ENCODE measurements around the gene PIEZO2. TPM values are rescaled to one million over a fixed set of nuclear protein-coding genes. Genes with fewer than 3 reads are reported as not detected.

PIEZO2 gene
- total and polyA plus RNA-seq, 8 donors, result 0.38 to 11.1 (median 3.0) TPM

DNA sequence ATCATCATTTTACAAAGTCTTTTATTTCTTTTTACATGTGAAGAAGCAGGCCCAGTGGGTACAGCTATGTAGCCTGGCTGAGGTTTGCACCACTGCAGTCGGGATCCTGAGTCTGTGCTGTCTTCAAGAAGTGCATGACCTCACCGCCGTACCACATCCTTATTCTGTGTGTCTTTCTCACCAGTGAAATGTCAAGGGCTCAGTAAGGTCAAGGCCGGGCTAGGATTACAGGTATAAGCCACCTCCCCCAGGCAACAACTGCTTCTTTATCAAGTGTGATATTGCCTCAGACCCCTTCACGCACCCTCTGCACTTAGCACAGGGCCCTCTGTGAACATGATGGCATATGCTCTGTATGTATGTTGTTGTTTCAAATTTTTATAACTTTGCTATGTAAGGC, 76.7 kb downstream of the PIEZO2 start:
- Histone ChIP-seq H3K27me3 (no peaks in the 10 kb centered on the region), H3K36me3 (no peaks in the 10 kb centered on the region), H3K9me3 (no peaks in the 10 kb centered on the region), H3K4me3 (no peak overlapping the region), H3K27ac (no peak overlapping the region), H3K4me1 (no peaks in the 10 kb centered on the region)
- intact Hi-C loops (cut with DNase I), result no loop called here
- TF ChIP-seq, protein P1, sequence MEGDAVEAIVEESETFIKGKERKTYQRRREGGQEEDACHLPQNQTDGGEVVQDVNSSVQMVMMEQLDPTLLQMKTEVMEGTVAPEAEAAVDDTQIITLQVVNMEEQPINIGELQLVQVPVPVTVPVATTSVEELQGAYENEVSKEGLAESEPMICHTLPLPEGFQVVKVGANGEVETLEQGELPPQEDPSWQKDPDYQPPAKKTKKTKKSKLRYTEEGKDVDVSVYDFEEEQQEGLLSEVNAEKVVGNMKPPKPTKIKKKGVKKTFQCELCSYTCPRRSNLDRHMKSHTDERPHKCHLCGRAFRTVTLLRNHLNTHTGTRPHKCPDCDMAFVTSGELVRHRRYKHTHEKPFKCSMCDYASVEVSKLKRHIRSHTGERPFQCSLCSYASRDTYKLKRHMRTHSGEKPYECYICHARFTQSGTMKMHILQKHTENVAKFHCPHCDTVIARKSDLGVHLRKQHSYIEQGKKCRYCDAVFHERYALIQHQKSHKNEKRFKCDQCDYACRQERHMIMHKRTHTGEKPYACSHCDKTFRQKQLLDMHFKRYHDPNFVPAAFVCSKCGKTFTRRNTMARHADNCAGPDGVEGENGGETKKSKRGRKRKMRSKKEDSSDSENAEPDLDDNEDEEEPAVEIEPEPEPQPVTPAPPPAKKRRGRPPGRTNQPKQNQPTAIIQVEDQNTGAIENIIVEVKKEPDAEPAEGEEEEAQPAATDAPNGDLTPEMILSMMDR (IDR thresholded peaks at IDR 0.05), result no peak
- FAIRE-seq (no peak), ATAC-seq (no peak), DNase-seq (no peak)
- 60 to 62% methylated on average over 5 of the region's 5 CpGs for WGBS, 2 donors

DNA sequence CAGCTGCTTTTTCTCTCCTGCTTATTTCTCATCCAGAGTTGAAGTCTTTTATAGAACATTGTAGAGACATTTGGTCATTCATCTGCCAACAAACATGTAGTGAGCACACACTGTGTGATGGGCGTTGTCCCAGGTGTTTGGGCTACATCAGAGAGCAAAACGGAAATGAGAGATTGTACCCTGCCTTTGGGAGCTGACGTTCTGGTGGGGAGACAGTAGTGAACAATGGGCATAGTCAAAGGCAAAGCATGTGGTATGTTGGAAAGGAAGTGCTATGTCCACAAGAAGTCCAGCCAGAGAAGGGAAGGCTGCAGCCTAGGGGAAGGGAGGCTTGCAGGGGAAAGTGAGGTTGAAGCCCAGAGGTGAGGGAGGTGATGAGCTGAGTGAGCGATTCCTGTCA, 78.1 kb downstream of the PIEZO2 start:
- DNase-seq, result no peak
- Histone ChIP-seq H3K9me3 (no peaks in the 10 kb centered on the region), H3K4me3 (no peak overlapping the region), H3K36me3 (no peaks in the 10 kb centered on the region), H3K27ac (no peak overlapping the region), H3K27me3 (no peaks in the 10 kb centered on the region), H3K4me1 (no peaks in the 10 kb centered on the region)
- TF ChIP-seq, protein P1 (IDR thresholded peaks at IDR 0.05), result no peak
- WGBS, 2 donors, result 62 to 64% methylated on average over 4 of the region's 4 CpGs
- no peak for ATAC-seq
- no peak for FAIRE-seq
- intact Hi-C loops (cut with DNase I), result no loop called here

DNA sequence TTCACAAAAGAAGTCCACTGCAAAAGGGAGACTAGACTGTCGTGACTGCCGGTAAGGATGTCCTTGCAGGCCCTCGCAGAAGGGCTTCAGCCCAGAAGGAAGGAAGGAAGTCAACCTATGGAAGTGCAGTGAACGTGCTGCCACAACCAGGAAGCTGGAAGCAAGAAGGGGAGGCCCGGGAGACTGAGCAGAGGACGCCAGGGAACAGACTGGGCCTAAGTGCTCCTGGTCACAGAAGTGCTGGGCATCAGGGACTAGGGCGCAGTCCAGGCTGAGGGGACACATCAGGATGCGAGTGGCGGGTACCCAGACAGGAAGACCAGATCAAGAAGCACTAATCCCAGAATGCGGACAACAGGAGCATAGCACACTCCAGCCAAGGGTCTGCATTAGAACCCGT, 78.8 kb downstream of the PIEZO2 start:
- ATAC-seq, result no peak
- intact Hi-C loops (cut with DNase I), result no loop called here
- H3K4me3 ChIP-seq, result no peak overlapping the region
- DNase-seq, result no peak
- H3K4me1 ChIP-seq, result no peaks in the 10 kb centered on the region
- 62 to 67% methylated on average over 11 of the region's 11 CpGs for WGBS, 2 donors
- H3K27ac ChIP-seq, result no peak overlapping the region
- H3K27me3 ChIP-seq, result no peaks in the 10 kb centered on the region
- TF ChIP-seq, protein P1 (IDR thresholded peaks at IDR 0.05), result no peak
- FAIRE-seq, result no peak
- no peaks in the 10 kb centered on the region for H3K36me3 ChIP-seq
- no peaks in the 10 kb centered on the region for H3K9me3 ChIP-seq

DNA sequence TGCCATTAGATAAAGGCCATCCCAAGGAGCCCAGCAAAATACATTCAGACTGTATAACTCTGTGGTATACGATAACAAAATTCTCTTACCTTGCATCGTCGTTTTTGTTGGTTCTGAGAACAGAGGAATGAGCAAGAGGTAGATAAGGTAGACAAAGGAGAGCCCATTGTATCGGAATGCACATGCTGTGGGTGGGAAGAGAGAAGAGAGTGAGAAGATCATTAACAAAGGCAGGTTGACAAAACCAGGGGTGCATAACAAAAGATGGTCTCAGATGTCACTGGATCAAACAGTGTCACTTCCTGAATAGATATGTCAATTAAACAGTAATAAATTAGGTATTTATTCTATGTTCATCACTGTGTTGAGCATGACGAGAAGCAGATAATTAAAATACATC, 83.3 kb downstream of the PIEZO2 start:
- Histone ChIP-seq H3K27me3 (no peaks in the 10 kb centered on the region), H3K27ac (no peak overlapping the region), H3K36me3 (no peaks in the 10 kb centered on the region), H3K4me1 (no peaks in the 10 kb centered on the region), H3K4me3 (no peak overlapping the region), H3K9me3 (no peaks in the 10 kb centered on the region)
- no peak for FAIRE-seq
- WGBS, 2 donors, result 35 to 39% methylated on average over 5 of the region's 5 CpGs
- intact Hi-C loops (cut with DNase I), result no loop called here
- no peak for DNase-seq
- TF ChIP-seq, protein P1 (IDR thresholded peaks at IDR 0.05), result no peak
- ATAC-seq, result no peak

DNA sequence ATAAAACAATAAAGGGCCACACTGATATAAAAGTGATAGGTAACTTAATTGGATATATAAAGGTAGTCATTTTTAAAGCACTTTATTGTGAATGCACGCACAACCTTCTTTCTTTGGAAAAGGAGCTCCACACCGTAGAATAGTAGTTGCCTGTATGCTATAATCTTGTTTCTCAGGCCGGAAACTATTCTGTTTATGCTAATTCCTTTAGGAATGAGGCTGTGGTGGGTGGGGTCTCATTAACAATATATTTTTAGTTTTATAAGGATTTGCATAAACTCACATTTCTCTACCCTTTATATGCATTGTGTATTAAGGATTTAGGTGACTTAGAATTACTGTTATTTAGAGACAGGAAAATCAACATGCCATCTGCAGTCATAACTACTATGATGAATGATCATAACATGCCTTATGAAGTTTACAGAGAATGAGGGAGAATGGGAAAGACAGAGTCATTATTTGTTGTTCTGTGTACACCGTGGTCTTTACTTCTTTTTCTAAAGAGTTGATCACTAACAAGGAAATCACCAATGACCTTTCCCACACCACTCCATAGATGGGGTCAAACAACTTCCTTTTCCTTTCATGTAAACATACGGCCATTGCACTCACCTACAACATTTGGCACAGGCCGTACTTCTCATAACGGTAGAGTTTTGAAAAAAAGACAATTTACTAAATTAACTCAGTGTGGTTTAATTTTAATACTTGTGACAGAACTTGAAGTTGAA, 84.5 kb downstream of the PIEZO2 start:
- intact Hi-C loops (cut with DNase I), result no loop called here
- ATAC-seq, result no peak
- TF ChIP-seq, protein P1 (IDR thresholded peaks at IDR 0.05), result no peak
- H3K36me3 ChIP-seq, result no peaks in the 10 kb centered on the region
- no peaks in the 10 kb centered on the region for H3K4me1 ChIP-seq
- H3K9me3 ChIP-seq, result no peaks in the 10 kb centered on the region
- no peak overlapping the region for H3K4me3 ChIP-seq
- DNase-seq, result no peak
- H3K27me3 ChIP-seq, result no peaks in the 10 kb centered on the region
- no peak for FAIRE-seq
- no peak overlapping the region for H3K27ac ChIP-seq
- 43 to 59% methylated on average over 7 of the region's 7 CpGs for WGBS, 2 donors
